Kidney epithelial cell (primary cell): ENCODE data around the gene TFIP11. TPM values are rescaled to one million over a fixed set of nuclear protein-coding genes. Genes with fewer than 3 reads are reported as not detected.

Source experiments
- DNase-seq: peaks from one replicate; pipeline ENCODE4 v3.0.0-alpha.2; 2010; ENCODE audit warnings: low read depth
- H3K27me3 ChIP-seq: 2 replicates; pipeline ENCODE4 v1.6.0; 2011; ENCODE audit warnings: low read length; ENCODE audit not compliant: control insufficient read depth, insufficient read depth
- H3K36me3 ChIP-seq: 2 replicates; pipeline ENCODE4 v1.5.1; 2011; ENCODE audit warnings: low read length; ENCODE audit not compliant: control insufficient read depth, insufficient read depth
- H3K4me3 ChIP-seq: 2 replicates; pipeline ENCODE4 v1.5.1; 2011; ENCODE audit warnings: low read depth, mild to moderate bottlenecking, control low read depth, low read length
- total RNA-seq: library from RNA; depleted of rRNA; stranded (reverse); fragments of >200 nt; gene quantifications from 2 replicates; pipeline ENCODE4 v1.2.3, GENCODE V29; 2015
- TF ChIP-seq, protein P1 (sequence below): IDR thresholded peaks from 2 replicates; pipeline ENCODE4 v1.5.1; 2011; ENCODE audit warnings: mild to moderate bottlenecking, moderate library complexity, low read length, control low read depth, inconsistent platforms; ENCODE audit not compliant: insufficient read depth, poor library complexity, severe bottlenecking

The TFIP11 gene
- total RNA-seq, 1 donor from 2014 or later: 45.8 TPM

DNA sequence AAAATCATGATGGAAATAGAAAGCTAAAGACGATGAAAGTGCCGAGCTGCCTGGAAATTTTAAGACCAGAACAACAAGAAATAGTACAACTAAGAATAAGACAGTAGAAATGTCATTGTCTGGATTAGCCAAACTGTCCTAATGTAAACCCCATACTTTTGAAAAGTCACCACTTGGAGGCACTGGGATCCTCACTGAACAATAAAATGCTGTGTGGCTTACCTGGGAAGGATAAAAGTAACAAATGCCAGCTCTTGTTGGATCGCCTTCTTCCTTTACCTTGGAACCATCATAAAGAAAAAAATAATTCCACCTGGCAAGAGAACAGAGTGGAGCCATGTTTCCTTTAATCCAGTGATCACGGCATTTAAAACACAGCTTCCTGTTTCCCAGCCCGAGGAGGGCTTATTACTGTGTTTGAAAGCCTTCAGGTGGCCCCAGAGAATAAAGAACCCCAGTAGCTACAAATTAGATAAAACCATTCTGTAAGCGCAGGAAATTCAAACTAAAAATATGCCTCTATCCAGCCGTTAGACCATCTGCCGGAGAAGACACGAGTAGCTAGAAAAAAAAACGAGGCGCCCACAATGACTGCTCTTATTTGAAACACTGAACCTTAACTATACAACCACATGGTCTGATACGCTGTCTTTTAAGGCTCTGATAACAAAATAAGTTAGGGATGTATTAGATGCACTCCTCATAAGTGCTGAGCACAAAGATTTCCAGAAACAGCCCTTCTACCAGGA is 33.1 kb downstream of the TFIP11 start:
- H3K36me3 ChIP-seq: peaks cover 1% of the 10 kb centered on the region
- TF ChIP-seq, protein P1, sequence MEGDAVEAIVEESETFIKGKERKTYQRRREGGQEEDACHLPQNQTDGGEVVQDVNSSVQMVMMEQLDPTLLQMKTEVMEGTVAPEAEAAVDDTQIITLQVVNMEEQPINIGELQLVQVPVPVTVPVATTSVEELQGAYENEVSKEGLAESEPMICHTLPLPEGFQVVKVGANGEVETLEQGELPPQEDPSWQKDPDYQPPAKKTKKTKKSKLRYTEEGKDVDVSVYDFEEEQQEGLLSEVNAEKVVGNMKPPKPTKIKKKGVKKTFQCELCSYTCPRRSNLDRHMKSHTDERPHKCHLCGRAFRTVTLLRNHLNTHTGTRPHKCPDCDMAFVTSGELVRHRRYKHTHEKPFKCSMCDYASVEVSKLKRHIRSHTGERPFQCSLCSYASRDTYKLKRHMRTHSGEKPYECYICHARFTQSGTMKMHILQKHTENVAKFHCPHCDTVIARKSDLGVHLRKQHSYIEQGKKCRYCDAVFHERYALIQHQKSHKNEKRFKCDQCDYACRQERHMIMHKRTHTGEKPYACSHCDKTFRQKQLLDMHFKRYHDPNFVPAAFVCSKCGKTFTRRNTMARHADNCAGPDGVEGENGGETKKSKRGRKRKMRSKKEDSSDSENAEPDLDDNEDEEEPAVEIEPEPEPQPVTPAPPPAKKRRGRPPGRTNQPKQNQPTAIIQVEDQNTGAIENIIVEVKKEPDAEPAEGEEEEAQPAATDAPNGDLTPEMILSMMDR: no peak
- peak overlapping the region; percentile 2 for H3K4me3 ChIP-seq
- H3K27me3 ChIP-seq: no peaks in the 10 kb centered on the region
- DNase-seq: no peak

DNA sequence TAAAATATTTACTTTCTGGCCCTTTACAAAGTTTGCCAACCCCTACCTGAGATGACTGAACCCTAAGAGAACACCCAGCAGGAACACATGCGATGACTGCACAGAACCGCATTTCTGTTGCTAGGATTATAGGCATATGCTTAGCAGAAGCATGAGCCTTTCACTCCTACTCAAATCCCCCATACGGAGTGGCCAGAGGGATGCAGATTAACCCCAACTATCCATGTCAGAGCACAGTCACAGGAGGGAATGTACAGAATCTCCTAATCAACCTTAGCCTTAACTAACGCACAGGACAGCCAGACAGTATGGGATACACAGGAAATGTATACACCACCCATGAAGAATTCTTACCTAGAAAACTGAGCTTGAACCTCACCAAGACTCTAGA is 34.9 kb downstream of the TFIP11 start:
- peaks cover 1% of the 10 kb centered on the region for H3K36me3 ChIP-seq
- H3K27me3 ChIP-seq: no peaks in the 10 kb centered on the region
- no peak overlapping the region for H3K4me3 ChIP-seq
- TF ChIP-seq, protein P1: no peak
- no peak for DNase-seq

DNA sequence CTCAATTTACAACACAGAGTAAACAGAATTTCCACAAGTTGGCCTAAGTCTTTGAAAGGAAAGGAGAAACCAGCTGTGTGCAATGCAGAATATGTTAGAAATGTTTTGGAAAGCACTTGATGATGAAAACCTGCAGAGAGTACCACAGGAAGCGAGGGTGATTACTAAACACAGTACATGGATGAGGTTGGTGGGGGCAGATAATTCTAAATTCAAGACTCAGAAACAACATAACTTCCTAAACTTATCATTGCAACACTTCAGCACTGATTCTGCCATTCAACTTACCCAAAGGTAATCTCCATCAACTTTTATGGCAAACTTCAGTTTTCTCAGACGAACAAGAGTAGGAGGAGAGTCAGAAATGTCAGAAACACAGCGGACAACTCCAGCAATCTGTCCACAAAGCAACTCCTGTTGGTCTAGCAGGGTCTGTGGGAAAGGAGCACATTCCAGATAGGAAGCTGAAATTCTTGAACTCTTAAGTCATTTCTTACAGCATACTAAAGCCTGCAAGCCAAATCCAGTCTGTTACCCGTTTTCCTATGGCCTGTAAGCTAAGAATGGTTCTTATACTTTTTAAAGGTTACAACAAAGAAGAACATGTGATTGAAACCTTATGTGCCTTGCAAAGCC is 35.5 kb downstream of the TFIP11 start:
- TF ChIP-seq, protein P1: no peak
- H3K4me3 ChIP-seq: no peak overlapping the region
- peaks cover 1% of the 10 kb centered on the region for H3K36me3 ChIP-seq
- DNase-seq: peak; percentile 67
- H3K27me3 ChIP-seq: no peaks in the 10 kb centered on the region

DNA sequence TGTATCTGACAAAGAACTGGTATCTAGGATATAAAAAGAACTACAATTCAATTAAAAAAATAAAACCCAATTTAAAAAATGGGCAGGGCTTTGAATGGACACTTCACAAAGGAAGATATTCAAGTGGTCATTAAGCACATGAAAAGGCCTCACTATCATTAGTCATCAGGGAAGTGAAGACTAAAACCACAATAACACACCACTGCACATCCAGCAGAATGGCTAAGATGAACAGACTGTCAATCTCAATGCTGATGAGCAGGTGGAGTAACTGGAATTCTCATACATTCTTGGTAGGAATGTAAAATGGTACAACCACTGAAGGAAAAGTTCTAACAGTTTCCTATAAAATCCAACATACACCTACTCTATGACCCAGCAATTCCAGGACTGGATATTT is 37.6 kb downstream of the TFIP11 start:
- no peaks in the 10 kb centered on the region for H3K27me3 ChIP-seq
- TF ChIP-seq, protein P1: no peak
- H3K4me3 ChIP-seq: no peak overlapping the region
- H3K36me3 ChIP-seq: peaks cover 4% of the 10 kb centered on the region
- no peak for DNase-seq

DNA sequence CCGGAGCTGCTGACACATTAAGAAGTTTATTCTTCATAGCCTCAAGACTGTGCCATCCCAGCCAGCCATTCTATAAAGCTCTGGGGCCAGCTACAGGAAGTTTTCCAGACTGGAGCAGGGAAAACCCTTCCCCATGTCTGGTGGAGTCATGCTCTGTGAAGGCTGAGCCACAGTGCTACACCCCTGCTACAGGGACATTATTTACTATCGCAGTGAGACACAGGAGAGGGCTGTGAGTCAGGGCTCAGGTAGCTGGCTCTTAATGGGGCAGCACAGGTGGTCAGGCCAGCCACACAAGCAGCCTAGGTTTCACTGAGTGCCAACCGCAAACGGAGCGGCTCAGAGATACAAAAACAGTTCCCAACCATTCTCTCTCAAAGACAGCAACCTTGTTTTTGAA is 40.8 kb downstream of the TFIP11 start:
- H3K4me3 ChIP-seq: no peak overlapping the region
- TF ChIP-seq, protein P1: no peak
- peaks cover 4% of the 10 kb centered on the region for H3K36me3 ChIP-seq
- H3K27me3 ChIP-seq: no peaks in the 10 kb centered on the region
- peak; percentile 99 for DNase-seq
